ENCODE data around the gene C1orf50.

DNA sequence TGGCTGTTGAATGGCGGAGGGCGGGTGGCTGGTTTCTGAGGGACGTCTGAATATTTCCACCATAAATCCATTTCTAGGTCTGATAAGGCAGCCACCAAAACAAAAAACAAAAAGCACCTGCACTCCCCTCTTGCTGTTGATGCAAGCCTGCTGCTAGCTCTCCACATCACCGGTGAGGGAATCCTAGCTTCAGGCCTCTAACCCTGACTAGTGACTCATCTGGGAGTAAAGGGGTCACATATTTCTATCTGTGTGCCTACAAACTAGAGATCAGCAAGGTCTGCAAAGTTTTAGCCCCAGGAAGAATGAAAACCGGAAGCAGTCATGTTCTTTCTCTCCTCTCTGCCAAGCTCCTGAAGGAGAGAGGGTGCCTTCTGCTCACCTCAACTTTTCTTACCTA, 39.5 kb downstream of the C1orf50 start:
- TF ChIP-seq CTCF (conservative IDR thresholded peaks at IDR 0.05; ENCODE audit: low read depth, low read length), result no peak
- no peak for TF ChIP-seq EZH2 (IDR thresholded peaks at IDR 0.05; ENCODE audit: low read length, unreplicated experiment)
- TF ChIP-seq EZH2phosphoT487 (IDR thresholded peaks at IDR 0.05; ENCODE audit: borderline replicate concordance, low read length), result no peak

Measured in PC-3 (cell line).